Karpas-422 (cell line): ENCODE measurements around the gene OBSCN. TPM values are rescaled to one million over a fixed set of nuclear protein-coding genes. Genes with fewer than 3 reads are reported as not detected.

Source experiments
- DNase-seq: peaks from one replicate; pipeline ENCODE4 v3.0.0-alpha.2; 2015
- H2AFZ ChIP-seq: fragments of 200-600 bp; sonication (generic); 2 replicates; pipeline ENCODE4 v1.6.1; 2014; ENCODE audit warnings: antibody characterized with exemption, low read length, mixed read lengths
- H3K27ac ChIP-seq: fragments of 200-600 bp; sonication (generic); 2 replicates; pipeline ENCODE4 v1.5.1; 2014; ENCODE audit warnings: mild to moderate bottlenecking, low read length, moderate library complexity
- H3K27me3 ChIP-seq: fragments of 200-600 bp; sonication (generic); 2 replicates; pipeline ENCODE4 v1.6.1; 2014; ENCODE audit warnings: low read length, mixed read lengths
- H3K36me3 ChIP-seq: fragments of 200-600 bp; sonication (generic); 2 replicates; pipeline ENCODE4 v1.6.1; 2014; ENCODE audit warnings: low read length, mixed read lengths; ENCODE audit not compliant: insufficient read depth
- H3K4me1 ChIP-seq: fragments of 200-600 bp; sonication (generic); 2 replicates; pipeline ENCODE4 v1.6.1; 2014; ENCODE audit warnings: mild to moderate bottlenecking, low read length, mixed read lengths
- H3K4me2 ChIP-seq: fragments of 200-600 bp; sonication (generic); 2 replicates; pipeline ENCODE4 v1.6.1; 2014; ENCODE audit warnings: low read length, low read depth, mild to moderate bottlenecking; ENCODE audit not compliant: poor library complexity, severe bottlenecking
- H3K4me3 ChIP-seq: fragments of 200-600 bp; sonication (generic); 2 replicates; pipeline ENCODE4 v1.5.1; 2014; ENCODE audit warnings: mild to moderate bottlenecking, antibody characterized with exemption, low read length, mixed read lengths
- H3K79me2 ChIP-seq: fragments of 200-600 bp; sonication (generic); 2 replicates; pipeline ENCODE4 v1.6.1; 2014; ENCODE audit warnings: mild to moderate bottlenecking, low read length, mixed read lengths
- H3K9ac ChIP-seq: fragments of 200-600 bp; sonication (generic); 2 replicates; pipeline ENCODE4 v1.6.0; 2014; ENCODE audit warnings: low read length
- H3K9me2 ChIP-seq: fragments of 200-600 bp; sonication (generic), shearing (Covaris generic); replicated peaks from 2 replicates; pipeline ENCODE4 v1.6.0; 2014; ENCODE audit warnings: mild to moderate bottlenecking, low read length, moderate library complexity; ENCODE audit not compliant: insufficient read depth
- H3K9me3 ChIP-seq: fragments of 300-700, 200-600 bp; sonication (generic); 2 replicates; pipeline ENCODE4 v1.6.1; 2014; ENCODE audit warnings: low read length, mixed read lengths
- H4K20me1 ChIP-seq: fragments of 200-600 bp; sonication (generic); 2 replicates; pipeline ENCODE4 v1.6.1; 2014; ENCODE audit warnings: mild to moderate bottlenecking, antibody characterized with exemption, low read length, low read depth; ENCODE audit not compliant: insufficient read depth
- total RNA-seq: library from RNA; depleted of rRNA; stranded (reverse); fragments of >200 nt; shearing (Covaris generic); gene quantifications from 2 replicates; pipeline ENCODE4 v1.2.3, GENCODE V29; 2014; ENCODE audit warnings: low replicate concordance

Gene OBSCN
- total RNA-seq, 1 experiment from 2014 or later: 17.5 TPM

DNA sequence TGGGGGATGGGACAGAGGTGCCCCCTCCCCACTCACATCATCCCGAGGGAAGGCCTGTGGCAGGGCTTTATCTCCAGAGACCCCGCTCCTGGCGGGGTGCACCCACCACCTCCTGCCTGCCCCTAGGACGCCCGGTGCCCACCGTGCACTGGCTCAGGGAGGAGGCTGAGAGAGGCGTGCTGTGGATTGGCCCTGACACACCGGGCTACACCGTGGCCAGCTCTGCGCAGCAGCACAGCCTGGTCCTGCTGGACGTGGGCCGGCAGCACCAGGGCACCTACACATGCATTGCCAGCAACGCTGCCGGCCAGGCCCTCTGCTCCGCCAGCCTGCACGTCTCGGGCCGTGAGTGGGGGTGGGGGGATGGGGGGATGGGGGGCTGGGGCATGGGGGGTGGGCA lies 127.1 kb downstream of the OBSCN start:
- H3K4me1 ChIP-seq: peaks cover 5% of the 10 kb centered on the region; the same call in 1 of the 2 replicates
- no peaks in the 10 kb centered on the region for H3K27me3 ChIP-seq
- H4K20me1 ChIP-seq: no peaks in the 10 kb centered on the region
- no peaks in the 10 kb centered on the region for H3K9me3 ChIP-seq
- no peaks in the 10 kb centered on the region for H3K9me2 ChIP-seq
- no peak for DNase-seq
- no peak overlapping the region for H3K4me2 ChIP-seq
- no peak overlapping the region for H3K9ac ChIP-seq
- H3K79me2 ChIP-seq: no peaks in the 10 kb centered on the region
- no peak overlapping the region for H2AFZ ChIP-seq
- H3K27ac ChIP-seq: no peak overlapping the region
- H3K36me3 ChIP-seq: no peaks in the 10 kb centered on the region
- no peak overlapping the region for H3K4me3 ChIP-seq

DNA sequence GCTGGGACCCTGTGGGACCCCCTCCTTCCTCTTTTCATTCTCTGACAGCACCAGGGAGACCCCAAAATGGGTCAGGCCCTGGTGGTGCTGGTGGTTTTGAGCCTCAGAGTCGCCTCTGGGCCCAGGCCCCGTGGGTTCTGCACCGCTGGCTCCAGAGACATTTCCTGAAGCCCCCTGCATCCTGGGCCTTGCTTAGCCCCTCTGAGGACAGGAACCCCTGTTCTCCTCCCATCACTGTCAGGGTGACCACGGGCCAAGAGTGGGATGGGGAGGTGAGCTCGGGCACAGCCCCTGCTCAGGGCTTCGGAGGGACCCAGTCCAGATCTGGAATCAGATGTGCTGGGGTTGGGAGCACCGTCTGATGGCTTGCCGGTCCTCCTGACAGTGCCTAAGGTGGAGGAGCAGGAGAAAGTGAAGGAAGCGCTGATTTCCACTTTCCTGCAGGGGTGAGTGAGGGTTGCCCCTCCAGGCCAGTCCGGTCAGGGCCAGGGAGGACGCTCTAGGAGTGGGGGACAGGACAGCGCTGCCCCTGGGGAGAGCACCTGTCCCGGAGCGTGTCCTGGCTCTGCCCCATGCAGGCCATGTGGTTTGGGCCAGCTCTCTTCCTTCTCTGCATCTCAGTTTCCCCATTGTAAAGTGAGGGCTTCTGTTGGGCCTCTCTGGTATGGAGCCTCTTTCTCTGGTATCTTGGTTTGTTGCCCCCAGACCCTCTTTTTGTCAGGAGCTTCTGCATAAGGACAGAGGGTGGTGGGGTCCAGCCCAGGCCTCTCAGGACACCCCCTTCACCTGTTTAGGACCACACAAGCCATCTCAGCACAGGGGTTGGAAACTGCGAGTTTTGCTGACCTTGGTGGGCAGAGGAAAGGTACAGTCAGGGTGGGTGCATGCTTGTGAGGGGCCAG lies 127.8 kb downstream of the OBSCN start:
- Histone ChIP-seq H2AFZ (no peak overlapping the region), H3K79me2 (no peaks in the 10 kb centered on the region), H3K36me3 (no peaks in the 10 kb centered on the region), H4K20me1 (no peaks in the 10 kb centered on the region), H3K27me3 (no peaks in the 10 kb centered on the region), H3K4me1 (peaks cover 5% of the 10 kb centered on the region; the same call in 1 of the 2 replicates), H3K4me2 (no peak overlapping the region), H3K9me2 (no peaks in the 10 kb centered on the region), H3K4me3 (no peak overlapping the region), H3K9me3 (no peaks in the 10 kb centered on the region), H3K9ac (no peak overlapping the region), H3K27ac (no peak overlapping the region)
- no peak for DNase-seq

GRCh38 chr1:228336308-228337030 lies 128.6 kb downstream of the OBSCN start:
- Histone ChIP-seq H2AFZ (no peak overlapping the region), H3K79me2 (no peaks in the 10 kb centered on the region), H3K4me2 (no peak overlapping the region), H3K27ac (no peak overlapping the region), H3K9ac (no peak overlapping the region), H3K4me1 (peaks cover 4% of the 10 kb centered on the region; the same call in 1 of the 2 replicates), H4K20me1 (no peaks in the 10 kb centered on the region), H3K9me2 (no peaks in the 10 kb centered on the region), H3K4me3 (no peak overlapping the region), H3K36me3 (no peaks in the 10 kb centered on the region), H3K27me3 (no peaks in the 10 kb centered on the region), H3K9me3 (no peaks in the 10 kb centered on the region)
- no peak for DNase-seq

- Histone ChIP-seq H3K9ac (no peak overlapping the region), H3K27me3 (no peaks in the 10 kb centered on the region), H3K79me2 (no peaks in the 10 kb centered on the region), H4K20me1 (no peaks in the 10 kb centered on the region), H2AFZ (no peak overlapping the region), H3K4me2 (no peak overlapping the region), H3K9me2 (no peaks in the 10 kb centered on the region), H3K4me3 (no peak overlapping the region), H3K36me3 (no peaks in the 10 kb centered on the region), H3K4me1 (no peaks in the 10 kb centered on the region), H3K27ac (no peak overlapping the region), H3K9me3 (no peaks in the 10 kb centered on the region)
- no peak for DNase-seq
These were observed 129.3 kb downstream of the OBSCN start for GRCh38 chr1:228337031-228337564.

DNA sequence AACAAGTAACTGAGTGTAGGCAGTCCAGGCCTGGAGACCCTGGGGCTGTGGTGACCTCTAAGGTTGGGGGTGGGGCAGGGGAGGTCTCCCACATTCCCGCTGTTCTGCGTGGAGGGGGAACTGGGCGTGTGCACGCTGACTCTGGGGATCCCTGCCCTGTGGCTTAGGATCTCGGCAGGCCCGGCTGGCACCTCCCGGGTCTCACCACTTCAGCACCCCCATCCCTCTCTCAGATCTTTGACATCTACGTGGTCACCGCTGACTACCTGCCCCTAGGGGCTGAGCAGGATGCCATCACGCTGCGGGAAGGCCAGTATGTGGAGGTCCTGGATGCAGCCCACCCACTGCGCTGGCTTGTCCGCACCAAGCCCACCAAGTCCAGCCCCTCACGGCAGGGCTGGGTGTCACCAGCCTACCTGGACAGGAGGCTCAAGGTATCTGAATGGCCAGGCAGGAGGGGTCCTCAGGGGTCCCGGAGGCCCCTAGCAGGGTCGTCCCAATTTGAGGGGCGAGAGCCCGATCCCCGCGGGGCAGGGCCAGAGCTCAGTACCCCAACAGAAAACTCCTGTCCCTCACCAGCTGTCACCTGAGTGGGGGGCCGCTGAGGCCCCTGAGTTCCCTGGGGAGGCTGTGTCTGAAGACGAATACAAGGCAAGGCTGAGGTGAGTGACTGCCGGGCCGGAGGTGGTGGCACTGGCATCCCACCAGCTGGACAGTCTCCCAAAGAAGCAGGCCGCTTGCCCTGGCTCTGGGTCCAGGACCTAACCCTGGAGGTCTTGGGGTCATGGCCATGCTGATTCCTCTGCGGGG lies 130.1 kb downstream of the OBSCN start:
- no peak overlapping the region for H3K27ac ChIP-seq
- H3K27me3 ChIP-seq: no peaks in the 10 kb centered on the region
- DNase-seq: no peak
- H3K9ac ChIP-seq: no peak overlapping the region
- no peak overlapping the region for H3K4me2 ChIP-seq
- H3K79me2 ChIP-seq: no peaks in the 10 kb centered on the region
- no peaks in the 10 kb centered on the region for H3K4me1 ChIP-seq
- no peaks in the 10 kb centered on the region for H3K9me2 ChIP-seq
- H3K9me3 ChIP-seq: no peaks in the 10 kb centered on the region
- H3K4me3 ChIP-seq: no peak overlapping the region
- H2AFZ ChIP-seq: no peak overlapping the region
- H4K20me1 ChIP-seq: no peaks in the 10 kb centered on the region
- H3K36me3 ChIP-seq: no peaks in the 10 kb centered on the region

DNA sequence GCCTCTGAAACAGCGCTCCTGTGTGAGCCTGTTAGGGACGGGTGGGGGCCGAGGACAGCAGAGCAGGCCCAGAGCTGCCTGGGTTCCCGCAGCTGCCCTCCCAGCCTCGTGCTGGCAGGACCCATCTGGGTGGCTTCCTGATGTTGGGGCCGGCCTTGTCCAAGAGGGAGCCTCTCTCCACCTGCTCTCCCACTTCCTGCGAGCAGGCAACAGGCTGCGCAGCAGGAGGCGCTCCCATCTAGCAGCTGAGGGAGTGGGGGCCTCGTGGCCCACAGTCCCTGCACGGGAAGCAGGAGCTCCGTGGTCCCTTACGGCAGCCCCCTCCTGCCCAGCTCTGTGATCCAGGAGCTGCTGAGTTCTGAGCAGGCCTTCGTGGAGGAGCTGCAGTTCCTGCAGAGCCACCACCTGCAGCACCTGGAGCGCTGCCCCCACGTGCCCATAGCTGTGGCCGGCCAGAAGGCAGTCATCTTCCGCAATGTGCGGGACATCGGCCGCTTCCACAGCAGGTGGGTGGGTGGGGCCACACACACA lies 130.7 kb downstream of the OBSCN start:
- Histone ChIP-seq H2AFZ (no peak overlapping the region), H3K27me3 (no peaks in the 10 kb centered on the region), H3K27ac (no peak overlapping the region), H3K79me2 (no peaks in the 10 kb centered on the region), H3K36me3 (no peaks in the 10 kb centered on the region), H3K4me2 (no peak overlapping the region), H3K4me1 (no peaks in the 10 kb centered on the region), H4K20me1 (no peaks in the 10 kb centered on the region), H3K9me2 (no peaks in the 10 kb centered on the region), H3K4me3 (no peak overlapping the region), H3K9ac (no peak overlapping the region), H3K9me3 (no peaks in the 10 kb centered on the region)
- DNase-seq: no peak

- no peaks in the 10 kb centered on the region for H3K36me3 ChIP-seq
These were observed 131.3 kb downstream of the OBSCN start for GRCh38 chr1:228339059-228339704.

More at GRCh38 chr1:228339059-228339704, 131.3 kb downstream of the OBSCN start:
- H3K79me2 ChIP-seq: no peaks in the 10 kb centered on the region
- no peaks in the 10 kb centered on the region for H4K20me1 ChIP-seq
- no peak overlapping the region for H3K9ac ChIP-seq
- H3K27ac ChIP-seq: no peak overlapping the region
- no peak overlapping the region for H3K4me2 ChIP-seq
- no peak for DNase-seq
- no peak overlapping the region for H3K4me3 ChIP-seq
- H3K9me3 ChIP-seq: no peaks in the 10 kb centered on the region
- no peaks in the 10 kb centered on the region for H3K27me3 ChIP-seq
- H3K9me2 ChIP-seq: no peaks in the 10 kb centered on the region
- H2AFZ ChIP-seq: no peak overlapping the region
- H3K4me1 ChIP-seq: no peaks in the 10 kb centered on the region
